ENCODE results near the gene KMO. TPM values are rescaled to one million over a fixed set of nuclear protein-coding genes. Genes with fewer than 3 reads are reported as not detected.

The KMO gene
- total and polyA plus RNA-seq, 2 of the 4 experiments (the other 2 are of a cell fraction) = not detected

DNA sequence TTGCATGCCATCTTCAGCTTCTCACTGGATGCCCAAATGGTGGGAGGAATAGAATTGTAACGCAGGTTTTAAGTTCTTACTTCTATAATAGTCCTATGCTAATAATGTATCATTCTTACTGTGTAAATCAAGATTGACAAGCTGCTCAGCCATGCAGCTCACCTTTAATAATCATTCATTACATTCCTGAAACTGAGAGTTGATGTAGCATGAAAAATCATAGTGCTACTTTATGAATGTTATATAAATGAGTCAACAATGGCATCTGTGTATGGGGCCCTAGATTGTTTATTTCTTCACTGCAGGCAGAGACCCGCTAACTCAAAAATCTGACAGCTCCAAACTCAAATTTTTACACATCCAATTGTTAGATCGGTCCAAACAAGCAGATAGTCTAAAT lies 47.0 kb upstream of the KMO start:
- CTCF ChIA-PET = interaction anchor here (1.0 to 1.4 kb wide), 3 partner anchors 13 to 519 kb away, joined by 3 to 8 read pairs (median 8); no protein-coding TSS in a partner anchor
- H3K18ac ChIP-seq (ENCODE audit: low read depth, low read length) = no peak overlapping the region
- H3K27me3 ChIP-seq (ENCODE audit: control insufficient read depth, insufficient read depth, low read length) = no peaks in the 10 kb centered on the region
- POLR2A ChIA-PET (ENCODE audit: unreplicated experiment) = no interaction called here
- in situ Hi-C loops (cut with MboI; ENCODE audit: low sequenced_read_pairs) = loop anchor here (25.0 kb wide), 1 partner anchor 1473 kb away; no protein-coding TSS in a partner anchor
- no peak overlapping the region for H3K4me3 ChIP-seq (ENCODE audit: insufficient read depth, low read depth, low read length)
- no peak for DNase-seq
- dilution Hi-C loops (cut with HindIII; ENCODE audit: low sequenced_read_pairs, unreplicated experiment) = no loop called here
- H3K9me3 ChIP-seq (ENCODE audit: control insufficient read depth, insufficient read depth, low read length) = no peaks in the 10 kb centered on the region
- H2AK9ac ChIP-seq (replicated peaks; ENCODE audit: low read depth, low read length, poor library complexity) = no peak overlapping the region
- H4K91ac ChIP-seq (ENCODE audit: insufficient read depth, low read depth, low read length) = peak overlapping the region; percentile 34; the same call in 1 of the 2 replicates
- H2BK15ac ChIP-seq (ENCODE audit: low read depth, low read length) = no peak overlapping the region
- H3K4me2 ChIP-seq (ENCODE audit: low read depth, low read length) = no peak overlapping the region
- BruUV-seq (replicated peaks) = no TSS peak
- H2AK5ac ChIP-seq (ENCODE audit: low read depth, low read length) = no peak overlapping the region; the same call in 1 of the 2 replicates
- peak overlapping the region; percentile 54; the same call in 1 of the 2 replicates for H3K4ac ChIP-seq (ENCODE audit: low read depth, low read length)
- no CpG with 5 or more reads among the region's 3 CpGs for WGBS, 2 experiments (ENCODE audit: extremely low coverage in 2 of 2, insufficient read length in 1 of 2)
- H4K20me1 ChIP-seq (ENCODE audit: insufficient read depth, low read length) = no peaks in the 10 kb centered on the region
- no peaks in the 10 kb centered on the region for H3K36me3 ChIP-seq (ENCODE audit: control insufficient read depth, insufficient read depth, low read length)
- H3K9ac ChIP-seq (ENCODE audit: low read depth, low read length) = no peak overlapping the region
- no peaks in the 10 kb centered on the region; the same call in 1 of the 2 replicates for H3K9me1 ChIP-seq (ENCODE audit: insufficient read depth, low read length)
- no peak for TF ChIP-seq CEBPB (IDR thresholded peaks at IDR 0.05; ENCODE audit: low read depth, low read length)
- TF ChIP-seq NFE2L2 (IDR thresholded peaks at IDR 0.05; ENCODE audit: low read depth, low read length) = no peak
- no peak for TF ChIP-seq MAFK (IDR thresholded peaks at IDR 0.05; ENCODE audit: low read depth, low read length)
- TF ChIP-seq RCOR1 (IDR thresholded peaks at IDR 0.05; ENCODE audit: insufficient replicate concordance, low read length) = no peak
- H2AFZ ChIP-seq (replicated peaks; ENCODE audit: low read length, poor library complexity) = no peak overlapping the region
- 0 out of 4 replicates have a peak overlapping the region, but pooled peaks of 1 of the 2 experiments have one; percentile 5 for H4K8ac ChIP-seq (ENCODE audit: low read depth in 2 of 2, low read length in 2 of 2)
- no peak overlapping the region for H3K14ac ChIP-seq (replicated peaks; ENCODE audit: low read depth, low read length)
- intact Hi-C loops (cut with micrococcal nuclease) = loop anchor here (1.0 to 10.0 kb wide), 2 partner anchors 753 to 1460 kb away; no protein-coding TSS in a partner anchor
- H2BK20ac ChIP-seq (ENCODE audit: low read depth, low read length) = peak overlapping the region; percentile 88; the same call in 1 of the 2 replicates
- H3K56ac ChIP-seq (ENCODE audit: extremely low read depth, insufficient read depth, low read length) = no peak overlapping the region
- H3K4me1 ChIP-seq (ENCODE audit: control insufficient read depth, insufficient read depth, low read length) = peaks cover 6% of the 10 kb centered on the region
- no peak for ATAC-seq (ENCODE audit: low read depth)
- no peak overlapping the region for H3K27ac ChIP-seq (ENCODE audit: insufficient read depth, low read length)
- H3K23ac ChIP-seq (ENCODE audit: low read depth, low read length) = no peak overlapping the region
- no peaks in the 10 kb centered on the region for H3K79me1 ChIP-seq (ENCODE audit: low read depth in 1 of 2, low read length in 2 of 2)
- peak overlapping the region; percentile 68 for H2BK120ac ChIP-seq (ENCODE audit: low read depth, low read length)
- H2BK5ac ChIP-seq (ENCODE audit: low read depth, low read length, poor library complexity, severe bottlenecking) = no peak overlapping the region
- no peak overlapping the region for H4K5ac ChIP-seq (ENCODE audit: low read depth, low read length)

All from IMR-90 (cell line).